Large intestine (tissue), 3 donors: ENCODE measurements around the gene R3HDM2. TPM values are rescaled to one million over a fixed set of nuclear protein-coding genes. Genes with fewer than 3 reads are reported as not detected.

Experiments used
- DNase-seq, 2 donors: peaks; one replicate each; pipeline versions ENCODE4 v3.0.0 to v3.0.0-alpha.2; 2013
- H3K27ac ChIP-seq: one replicate; pipeline ENCODE4 v1.5.1; 2013; ENCODE audit warnings: low read length
- H3K27me3 ChIP-seq: 2 replicates; pipeline ENCODE4 v1.6.1; 2013; ENCODE audit warnings: low read length; ENCODE audit not compliant: control insufficient read depth, insufficient read depth
- H3K36me3 ChIP-seq: 2 replicates; pipeline ENCODE4 v1.6.1; 2013; ENCODE audit warnings: low read length; ENCODE audit not compliant: control insufficient read depth, insufficient read depth
- H3K4me1 ChIP-seq: one replicate; pipeline ENCODE4 v1.6.1; 2013; ENCODE audit warnings: low read length; ENCODE audit not compliant: control insufficient read depth, insufficient read depth
- H3K4me3 ChIP-seq: one replicate; pipeline ENCODE4 v1.5.1; 2013; ENCODE audit warnings: low read length
- H3K9me3 ChIP-seq: one replicate; pipeline ENCODE4 v1.6.1; 2013; ENCODE audit warnings: mild to moderate bottlenecking, low read depth, low read length, moderate library complexity; ENCODE audit not compliant: control insufficient read depth
- WGBS: methylation state at CpG from one replicate; pipeline ENCODE4 v1.1.5; 2013; ENCODE audit warnings: low lambda C conversion rate; ENCODE audit not compliant: insufficient coverage; 5-methylcytosine and 5-hydroxymethylcytosine counted together
- polyA plus RNA-seq: library from polyadenylated mRNA; unstranded; fragments of 120-200 nt; gene quantifications from one replicate; pipeline ENCODE4 v1.2.1, GENCODE V29; 2013

R3HDM2 gene
- polyA plus RNA-seq, 1 donor, result 64.2 TPM

GRCh38 chr12:57241402-57242310 is 189.2 kb downstream of the R3HDM2 start:
- H3K4me1 ChIP-seq, result peaks cover 54% of the 10 kb centered on the region
- DNase-seq, result no peak
- no peak overlapping the region for H3K4me3 ChIP-seq
- H3K27me3 ChIP-seq, result peaks cover 78% of the 10 kb centered on the region
- no peak overlapping the region for H3K27ac ChIP-seq
- H3K36me3 ChIP-seq, result no peaks in the 10 kb centered on the region
- H3K9me3 ChIP-seq, result peaks cover 12% of the 10 kb centered on the region
- WGBS, result no CpG with 5 or more reads among the region's 48 CpGs

DNA sequence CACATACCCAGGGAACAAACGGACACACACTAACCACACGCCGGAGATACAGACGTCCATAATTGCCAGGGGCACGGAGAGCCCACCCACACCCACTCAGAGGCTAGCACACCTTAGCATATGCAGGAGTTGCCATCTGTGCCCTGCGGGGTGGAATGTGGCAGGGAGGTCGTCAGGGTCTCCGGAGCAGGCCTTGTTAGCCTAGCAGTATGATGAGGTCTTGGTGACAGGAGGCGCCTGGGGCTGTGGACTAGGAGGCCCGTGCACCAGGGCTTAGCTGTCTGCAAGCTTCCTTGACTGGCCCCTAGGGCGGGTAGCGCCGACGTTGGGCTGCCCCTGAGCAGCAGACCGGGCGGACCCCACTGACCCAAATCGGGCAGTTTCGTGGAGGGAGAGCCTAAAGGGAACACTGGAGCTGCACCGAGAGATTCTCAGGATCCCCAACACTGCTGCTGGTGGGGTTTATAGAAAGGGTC is 189.9 kb downstream of the R3HDM2 start:
- H3K36me3 ChIP-seq, result no peaks in the 10 kb centered on the region
- H3K9me3 ChIP-seq, result peaks cover 16% of the 10 kb centered on the region
- H3K27ac ChIP-seq, result no peak overlapping the region
- H3K27me3 ChIP-seq, result peaks cover 85% of the 10 kb centered on the region
- peaks cover 54% of the 10 kb centered on the region for H3K4me1 ChIP-seq
- peak overlapping the region; percentile 42 for H3K4me3 ChIP-seq
- DNase-seq, result no peak
- no CpG with 5 or more reads among the region's 19 CpGs for WGBS

DNA sequence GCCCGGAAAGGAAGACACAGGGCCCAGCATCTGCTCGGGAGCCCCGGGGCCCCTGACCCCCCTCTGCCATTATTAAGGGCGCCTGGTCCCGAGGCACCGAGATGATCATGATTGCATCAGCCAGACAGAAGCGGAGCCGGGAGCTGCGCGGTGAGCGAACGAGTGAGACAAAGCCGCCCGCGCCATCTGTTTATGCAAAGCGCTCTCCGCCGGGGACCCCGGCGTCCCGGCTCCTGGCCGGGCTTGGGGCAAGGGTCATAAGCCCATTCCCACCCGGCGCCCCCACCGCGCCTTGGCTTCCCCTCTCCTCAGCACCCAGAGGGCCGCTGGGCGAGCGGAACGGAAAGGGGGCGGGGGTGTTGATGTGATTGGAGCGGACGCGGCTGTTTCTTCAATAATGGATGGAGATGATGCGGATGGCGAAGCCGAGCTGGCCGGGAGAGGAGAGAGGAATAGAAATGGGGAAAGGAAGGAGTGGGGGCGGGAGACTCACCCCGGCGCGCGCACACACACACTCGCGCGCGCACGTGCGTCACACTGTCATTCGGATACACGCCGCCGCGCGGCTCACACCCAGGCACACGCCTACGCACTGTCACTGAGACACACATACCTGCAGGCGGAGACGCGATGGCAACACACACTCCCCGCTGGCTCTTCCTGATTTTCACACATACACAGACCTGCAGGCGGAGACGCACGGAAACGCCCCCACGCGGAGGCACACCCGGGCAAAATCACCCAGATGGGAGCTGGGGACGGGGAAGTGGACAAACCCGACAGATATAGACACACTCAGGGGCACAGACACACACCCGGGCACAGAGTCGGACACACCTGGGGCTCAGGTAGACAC is 190.5 kb downstream of the R3HDM2 start:
- peak; percentile 43 to 56 for DNase-seq
- no peaks in the 10 kb centered on the region for H3K36me3 ChIP-seq
- H3K4me1 ChIP-seq, result peaks cover 54% of the 10 kb centered on the region
- H3K27me3 ChIP-seq, result peaks cover 91% of the 10 kb centered on the region
- H3K9me3 ChIP-seq, result peaks cover 16% of the 10 kb centered on the region
- WGBS, result no CpG with 5 or more reads among the region's 72 CpGs
- peak overlapping the region; percentile 42 for H3K4me3 ChIP-seq
- no peak overlapping the region for H3K27ac ChIP-seq

DNA sequence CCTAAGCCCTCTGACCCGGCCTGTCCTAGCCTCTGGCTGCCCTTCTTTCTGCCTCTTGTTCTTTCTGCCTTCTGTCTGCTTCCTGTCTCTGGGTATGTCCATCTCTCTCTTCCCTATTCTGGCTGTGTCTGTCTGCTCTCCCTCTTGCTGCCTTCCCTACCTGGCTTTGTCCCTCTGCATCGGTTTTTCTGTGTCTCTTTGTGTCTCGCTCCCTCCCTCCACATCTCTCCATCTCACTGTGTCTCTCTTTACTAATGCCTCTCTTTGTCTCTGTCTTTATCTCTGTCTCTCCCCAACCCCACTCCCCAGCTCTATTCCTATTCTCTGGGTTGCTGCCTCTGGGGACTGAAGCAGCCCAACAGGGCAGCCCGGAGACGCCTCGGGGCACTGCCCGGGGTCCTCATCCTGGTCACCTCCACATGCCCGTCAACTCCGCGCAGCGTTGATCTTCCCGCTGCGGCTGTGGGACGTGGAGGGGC is 191.2 kb downstream of the R3HDM2 start:
- 0% methylated on average over 2 of the region's 14 CpGs for WGBS
- H3K4me3 ChIP-seq, result peak overlapping the region; percentile 42
- peaks cover 54% of the 10 kb centered on the region for H3K4me1 ChIP-seq

GRCh38 chr12:57238854-57239554 is 191.8 kb downstream of the R3HDM2 start:
- peak; percentile 78 to 80 for DNase-seq
- no peak overlapping the region for H3K27ac ChIP-seq
- peaks cover 16% of the 10 kb centered on the region for H3K9me3 ChIP-seq
- peaks cover 54% of the 10 kb centered on the region for H3K4me1 ChIP-seq
- no CpG with 5 or more reads among the region's 47 CpGs for WGBS
- peak overlapping the region; percentile 30 for H3K4me3 ChIP-seq
- peaks cover 89% of the 10 kb centered on the region for H3K27me3 ChIP-seq
- peaks cover 3% of the 10 kb centered on the region for H3K36me3 ChIP-seq

More for the DNA sequence above, 191.2 kb downstream of the R3HDM2 start:
- H3K9me3 ChIP-seq, result peaks cover 16% of the 10 kb centered on the region
- H3K36me3 ChIP-seq, result no peaks in the 10 kb centered on the region
- H3K27ac ChIP-seq, result no peak overlapping the region
- peaks cover 94% of the 10 kb centered on the region for H3K27me3 ChIP-seq
- DNase-seq, result no peak

- Histone ChIP-seq H3K36me3 (peaks cover 11% of the 10 kb centered on the region), H3K4me1 (peaks cover 46% of the 10 kb centered on the region), H3K27me3 (peaks cover 81% of the 10 kb centered on the region), H3K9me3 (peaks cover 13% of the 10 kb centered on the region), H3K4me3 (peak overlapping the region; percentile 30), H3K27ac (no peak overlapping the region)
- no peak for DNase-seq
- no CpG with 5 or more reads among the region's 63 CpGs for WGBS
Measured at GRCh38 chr12:57237932-57238853, 192.7 kb downstream of the R3HDM2 start.

- WGBS, result no CpG with 5 or more reads among the region's 5 CpGs
- peaks cover 39% of the 10 kb centered on the region for H3K4me1 ChIP-seq
- no peak overlapping the region for H3K27ac ChIP-seq
- H3K27me3 ChIP-seq, result peaks cover 75% of the 10 kb centered on the region
- no peak for DNase-seq
- no peak overlapping the region for H3K4me3 ChIP-seq
- peaks cover 13% of the 10 kb centered on the region for H3K9me3 ChIP-seq
- peaks cover 17% of the 10 kb centered on the region for H3K36me3 ChIP-seq
Measured at GRCh38 chr12:57237596-57237931, 193.3 kb downstream of the R3HDM2 start.

DNA sequence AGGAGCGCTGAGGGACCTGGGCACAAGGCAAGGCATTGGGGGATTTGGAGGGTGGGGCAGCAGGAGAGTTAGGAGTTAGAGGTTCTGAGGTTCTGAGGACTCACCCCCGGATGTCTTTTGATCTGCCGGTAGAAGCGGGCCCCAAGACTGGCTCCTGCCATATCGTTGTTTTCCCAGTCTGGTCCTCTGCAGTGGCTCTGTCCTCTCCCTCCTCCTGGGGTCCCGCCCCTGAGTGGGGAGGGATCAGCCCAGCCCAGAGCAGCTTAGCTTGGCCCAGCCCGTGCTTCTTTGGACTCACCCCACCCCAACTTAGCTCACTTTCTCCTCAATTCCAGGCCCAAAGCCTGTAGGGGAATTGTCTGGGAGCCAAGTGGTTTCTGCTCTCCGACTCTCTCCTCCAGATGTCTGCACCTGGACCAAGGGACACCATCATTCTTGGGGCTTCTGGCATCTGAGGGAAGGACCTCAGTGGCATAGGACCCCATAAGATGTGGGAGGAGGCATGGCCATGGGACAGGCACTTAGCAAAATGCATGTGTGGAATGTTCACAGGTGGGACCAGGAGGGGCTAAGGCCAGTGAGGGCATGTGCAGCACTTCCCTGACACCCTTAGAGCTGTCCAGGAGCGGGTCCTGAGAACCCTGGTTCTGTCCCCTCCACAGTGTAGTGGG is 193.8 kb downstream of the R3HDM2 start:
- no CpG with 5 or more reads among the region's 9 CpGs for WGBS
- no peak for DNase-seq

More for the DNA sequence above, 193.8 kb downstream of the R3HDM2 start:
- H3K4me1 ChIP-seq, result peaks cover 37% of the 10 kb centered on the region
- peaks cover 13% of the 10 kb centered on the region for H3K9me3 ChIP-seq
- peaks cover 70% of the 10 kb centered on the region for H3K27me3 ChIP-seq
- no peak overlapping the region for H3K27ac ChIP-seq
- peaks cover 22% of the 10 kb centered on the region for H3K36me3 ChIP-seq
- H3K4me3 ChIP-seq, result no peak overlapping the region
